A549 (cell line): ENCODE measurements around the gene TAF11L4. TPM values are rescaled to one million over a fixed set of nuclear protein-coding genes. Genes with fewer than 3 reads are reported as not detected.
"Not testable (repeated sequence)": the region's sequence is repeated elsewhere in the genome, so short reads cannot be mapped to it uniquely, and the experiment has no call there.

Source experiments
- ATAC-seq, 2 experiments: fragments of 200-7000 bp in 1 of 2; fragments of >200 bp in 1 of 2; cut with Nextera tagmentation in 1 of 2; cut with Tn5 transposase in 1 of 2; 3 replicates each; pipeline versions ENCODE4 v1.8.0 to v1.9.1; 2018 to 2020; ENCODE audit warnings: mild to moderate bottlenecking in 1 of 2, moderate library complexity in 1 of 2
- CTCF ChIA-PET: fragments of 300-600 bp; sonication (Branson Sonifier 250); formaldehyde crosslinking; extraction: SDS; loops from one replicate; lab custom pipeline; 2021; ENCODE audit warnings: antibody characterized with exemption, inconsistent platforms; lab: Yijun Ruan, JAX
- POLR2A ChIA-PET: fragments of 350-600 bp; formaldehyde crosslinking; extraction: SDS; loops from one replicate; lab custom pipeline; 2021; ENCODE audit warnings: antibody characterized with exemption, inconsistent platforms; lab: Yijun Ruan, JAX
- DNase-seq, 2 experiments: peaks; one replicate each; pipeline versions ENCODE4 v3.0.0 to v3.0.0-alpha.2; 2011 to 2016; ENCODE audit warnings: low read depth in 1 of 2, low spot score in 1 of 2
- FAIRE-seq: peaks from 2 replicates; lab custom pipeline; 2011; peaks lifted over from hg19 to GRCh38; lab: Jason Lieb, UNC
- H3K27ac ChIP-seq, 2 experiments: fragments of >200 bp; sonication (Bioruptor Twin); formaldehyde crosslinking; 3 replicates each; pipeline ENCODE4 v1.5.1; 2016 to 2017
- H3K4me1 ChIP-seq: fragments of >200 bp; sonication (Bioruptor Twin); formaldehyde crosslinking; 3 replicates; pipeline ENCODE4 v1.6.1; 2016
- H3K4me2 ChIP-seq: fragments of >200 bp; sonication (Bioruptor Twin); formaldehyde crosslinking; 3 replicates; pipeline ENCODE4 v1.6.1; 2016
- H3K4me3 ChIP-seq: fragments of >200 bp; sonication (Bioruptor Twin); formaldehyde crosslinking; 3 replicates; pipeline ENCODE4 v1.5.1; 2016
- H3K9me3 ChIP-seq: fragments of >200 bp; sonication (Bioruptor Twin); formaldehyde crosslinking; 3 replicates; pipeline ENCODE4 v1.6.1; 2016
- BHLHE40 ChIP-seq: IDR thresholded peaks from 2 replicates; pipeline ENCODE4 v1.6.1; 2012; ENCODE audit warnings: low read depth, low read length, inconsistent platforms
- CHD2 ChIP-seq: fragments of 150-350 bp; IDR thresholded peaks from 2 replicates; pipeline ENCODE4 v1.6.1; 2014; ENCODE audit warnings: low read length; ENCODE audit not compliant: partially characterized antibody
- EHMT2 ChIP-seq: fragments of 200-600 bp; sonication (generic); IDR thresholded peaks from 2 replicates; pipeline ENCODE4 v1.6.1; 2016; ENCODE audit warnings: antibody characterized with exemption, low read depth, mild to moderate bottlenecking, moderate library complexity
- ELK1 ChIP-seq: fragments of 150-350 bp; IDR thresholded peaks from 2 replicates; pipeline ENCODE4 v1.6.1; 2014; ENCODE audit warnings: low read depth, mild to moderate bottlenecking, low read length
- ESRRA ChIP-seq: fragments of 150-350 bp; IDR thresholded peaks from 2 replicates; pipeline ENCODE4 v1.6.1; 2014; ENCODE audit warnings: mild to moderate bottlenecking, low read length, borderline replicate concordance
- FOSL2 ChIP-seq, 2 experiments: fragments of 450-650 bp in 1 of 2; fragments of >200 bp in 1 of 2; sonication (Bioruptor Twin) in 1 of 2; formaldehyde crosslinking; IDR thresholded peaks; 2 replicates each; pipeline versions ENCODE4 v1.5.0 to v1.6.1; 2016 to 2020; ENCODE audit warnings: mild to moderate bottlenecking in 1 of 2, moderate library complexity in 1 of 2
- GATA3 ChIP-seq: IDR thresholded peaks from 2 replicates; pipeline ENCODE4 v1.6.1; 2012; ENCODE audit warnings: borderline replicate concordance
- HEYL ChIP-seq: fragments of 250-450 bp; sonication (Bioruptor Pico); IDR thresholded peaks from 2 replicates; pipeline ENCODE4 v1.8.0; 2021; ENCODE audit warnings: mild to moderate bottlenecking, moderate library complexity
- HOXB5 ChIP-seq: fragments of 250-450 bp; sonication (Bioruptor Pico); IDR thresholded peaks from 2 replicates; pipeline ENCODE4 v1.5.0; 2020; ENCODE audit warnings: mild to moderate bottlenecking, moderate library complexity
- KDM5A ChIP-seq: fragments of 200-600 bp; sonication (generic); IDR thresholded peaks from 2 replicates; pipeline ENCODE4 v1.6.1; 2016; ENCODE audit warnings: antibody characterized with exemption, mild to moderate bottlenecking
- MAFK ChIP-seq: fragments of 450-650 bp; IDR thresholded peaks from 2 replicates; pipeline ENCODE4 v1.6.1; 2014; ENCODE audit not compliant: partially characterized antibody
- NR3C1 ChIP-seq: fragments of >200 bp; sonication (Bioruptor Twin); formaldehyde crosslinking; IDR thresholded peaks from 3 replicates; pipeline ENCODE4 v1.6.1; 2017
- RFX5 ChIP-seq: fragments of 450-650 bp; IDR thresholded peaks from 2 replicates; pipeline ENCODE4 v1.7.1; 2014; ENCODE audit warnings: antibody characterized with exemption, mild to moderate bottlenecking, moderate library complexity
- USF2 ChIP-seq: fragments of 450-650 bp; IDR thresholded peaks from 2 replicates; pipeline ENCODE4 v1.6.1; 2014; ENCODE audit warnings: antibody characterized with exemption
- ZC3H11A ChIP-seq: fragments of 450-650 bp; IDR thresholded peaks from 2 replicates; pipeline ENCODE4 v1.6.1; 2014; ENCODE audit warnings: antibody characterized with exemption, mild to moderate bottlenecking
- ZNF302 ChIP-seq: fragments of 250-450 bp; sonication (Bioruptor Pico); IDR thresholded peaks from 2 replicates; pipeline ENCODE4 v1.9.0; 2021; ENCODE audit warnings: inconsistent platforms, mild to moderate bottlenecking, moderate library complexity
- WGBS: methylation state at CpG from one replicate; pipeline ENCODE4 v1.1.6; 2017; ENCODE audit errors: missing lambda C conversion rate; 5-methylcytosine and 5-hydroxymethylcytosine counted together
- polyA plus RNA-seq, 4 experiments: library from polyadenylated mRNA; depleted of rRNA in 3 of 4; stranded (reverse); fragments of >200 nt; fragmentation: RNase III in 1 of 4; extraction: RNeasy Plus Mini Kit Qiagen cat#74134 plus additional on column Dnase treatment in 1 of 4; gene quantifications; 2 replicates in 3 of 4; 3 replicates in 1 of 4; pipeline ENCODE4 v1.2.3, GENCODE V29; 2011 to 2017

The TAF11L4 gene
- polyA plus RNA-seq, 2 of the 4 experiments (the other 2 are of a cell fraction), result not detected

GRCh38 chr5:17477573-17478265, 43.9 kb upstream of the TAF11L4 start:
- FAIRE-seq, result no peak
- POLR2A ChIA-PET, result no interaction called here

GRCh38 chr5:17481378-17481777, 40.2 kb upstream of the TAF11L4 start:
- CTCF ChIA-PET, result interaction anchor here (0.6 to 0.8 kb wide), 2 partner anchors 12 to 265 kb away, joined by 3 to 5 read pairs; no protein-coding TSS in a partner anchor
- no peak overlapping the region for H3K4me2 ChIP-seq
- DNase-seq (no peak), FAIRE-seq (no peak), ATAC-seq (peak in 1 of 2 experiments; percentile 40; a peak in 1 of 6 replicates)
- no peak overlapping the region for H3K4me3 ChIP-seq
- no peaks in the 10 kb centered on the region for H3K9me3 ChIP-seq
- peak overlapping the region in 1 of 2 experiments; percentile 39; a peak in 1 of 6 replicates for H3K27ac ChIP-seq
- TF ChIP-seq GATA3, result no peak
- no peak for TF ChIP-seq RFX5
- H3K4me1 ChIP-seq, result peaks cover 15% of the 10 kb centered on the region; the same call in 2 of the 3 replicates
- POLR2A ChIA-PET, result no interaction called here
- WGBS, result 89% methylated on average over 4 of the region's 4 CpGs

More at GRCh38 chr5:17477573-17478265, 43.9 kb upstream of the TAF11L4 start:
- Histone ChIP-seq H3K4me3 (no peak overlapping the region), H3K4me1 (peaks cover 11% of the 10 kb centered on the region; the same call in 2 of the 3 replicates), H3K9me3 (no peaks in the 10 kb centered on the region), H3K4me2 (no peak overlapping the region), H3K27ac (0 out of 6 replicates have a peak overlapping the region, but pooled peaks of 1 of the 2 experiments have one; percentile 11)
- WGBS, result 80% methylated on average over 7 of the region's 7 CpGs
- DNase-seq (no peak), ATAC-seq (no peak)
- CTCF ChIA-PET, result no interaction called here
- no peak for TF ChIP-seq HOXB5 (CRISPR knock-in tag)
- no peak for TF ChIP-seq ELK1
- no peak for TF ChIP-seq ZC3H11A
- TF ChIP-seq ZNF302 (CRISPR knock-in tag), result no peak
- no peak for TF ChIP-seq MAFK

- POLR2A ChIA-PET, result no interaction called here
- TF ChIP-seq EHMT2, result no peak
- no peak for TF ChIP-seq NR3C1
- no peak for TF ChIP-seq HEYL
- TF ChIP-seq, all 56 proteins: peak for 0
- no peak for FAIRE-seq
Observed at GRCh38 chr5:17482790-17483189, 38.8 kb upstream of the TAF11L4 start.

GRCh38 chr5:17486464-17487173, 35.0 kb upstream of the TAF11L4 start:
- Histone ChIP-seq H3K27ac (peak overlapping the region in 1 of 2 experiments; percentile 14; a peak in 2 of 6 replicates), H3K4me1 (peaks cover 19% of the 10 kb centered on the region), H3K4me2 (peak overlapping the region; percentile 18; the same call in 1 of the 3 replicates)
- FAIRE-seq, POLR2A ChIA-PET, H3K4me3 ChIP-seq, DNase-seq, ATAC-seq, H3K9me3 ChIP-seq: not testable (repeated sequence)
- WGBS, result 88% methylated on average over 10 of the region's 10 CpGs
- CTCF ChIA-PET, result interaction anchor here (1.4 kb wide), 1 partner anchor 13 kb away, joined by 4 read pairs; no protein-coding TSS in a partner anchor

More at GRCh38 chr5:17482790-17483189, 38.8 kb upstream of the TAF11L4 start:
- H3K9me3 ChIP-seq, result no peaks in the 10 kb centered on the region
- CTCF ChIA-PET, result no interaction called here
- no peak overlapping the region for H3K4me3 ChIP-seq
- no peak overlapping the region for H3K27ac ChIP-seq
- DNase-seq (no peak), ATAC-seq (no peak)
- 76% methylated on average over 2 of the region's 2 CpGs for WGBS
- no peak overlapping the region for H3K4me2 ChIP-seq
- H3K4me1 ChIP-seq, result peaks cover 25% of the 10 kb centered on the region

GRCh38 chr5:17487174-17487512, 34.5 kb upstream of the TAF11L4 start:
- Histone ChIP-seq H3K4me1 (peaks cover 18% of the 10 kb centered on the region), H3K4me3 (no peak overlapping the region), H3K4me2 (peak overlapping the region; percentile 18; the same call in 1 of the 3 replicates), H3K27ac (peak overlapping the region in 1 of 2 experiments; percentile 14; a peak in 1 of 6 replicates), H3K9me3 (no peaks in the 10 kb centered on the region)
- WGBS, result 88% methylated on average over 1 of the region's 1 CpG
- no peak for DNase-seq
- ChIA-PET CTCF (interaction anchor here (1.4 kb wide), 1 partner anchor 12 kb away, joined by 4 read pairs; no protein-coding TSS in a partner anchor), POLR2A (no interaction called here)
- ATAC-seq, result no peak
- no peak for TF ChIP-seq GATA3
- TF ChIP-seq KDM5A, result no peak
- TF ChIP-seq ESRRA, result no peak
- no peak for TF ChIP-seq USF2
- TF ChIP-seq FOSL2 (IDR thresholded peaks at IDR 0.05), result no peak
- TF ChIP-seq FOSL2 (CRISPR knock-in tag; IDR thresholded peaks at IDR 0.05), result peak; percentile 57
- no peak for TF ChIP-seq CHD2
- no peak for TF ChIP-seq BHLHE40
- FAIRE-seq, result no peak

- WGBS, result 93% methylated on average over 22 of the region's 23 CpGs
- FAIRE-seq, H3K27ac ChIP-seq, H3K9me3 ChIP-seq, H3K4me2 ChIP-seq, DNase-seq, POLR2A ChIA-PET, H3K4me3 ChIP-seq, ATAC-seq, CTCF ChIA-PET: not testable (repeated sequence)
- peaks cover 13% of the 10 kb centered on the region; the same call in 1 of the 3 replicates for H3K4me1 ChIP-seq
Observed at GRCh38 chr5:17491257-17491656, 30.3 kb upstream of the TAF11L4 start.
